ENCODE results near the gene SSH2.
"Not testable (repeated sequence)": the region's sequence is repeated elsewhere in the genome, so short reads cannot be mapped to it uniquely, and the experiment has no call there.

GRCh38 chr17:29897136-29897535 lies 32.9 kb downstream of the SSH2 start:
- not testable (repeated sequence) for TF ChIP-seq CTCF (IDR thresholded peaks at IDR 0.05; ENCODE audit: low read length); EZH2 (optimal IDR thresholded peaks at IDR 0.05; ENCODE audit: low read depth, low read length); EZH2phosphoT487 (IDR thresholded peaks at IDR 0.05; ENCODE audit: low read length)
